ENCODE measurements around the gene PFDN5.

- TF ChIP-seq CTCF (conservative IDR thresholded peaks at IDR 0.05; ENCODE audit: low read length) = no peak
- no peak for TF ChIP-seq EZH2phosphoT487 (IDR thresholded peaks at IDR 0.05; ENCODE audit: borderline replicate concordance, low read depth, low read length)
Observed at GRCh38 chr12:53328043-53328435, 32.7 kb downstream of the PFDN5 start.
